Body of pancreas (tissue), 4 donors: ENCODE data around the gene LRRC7.

Source experiments
- POLR2A ChIP-seq, 3 donors: fragments of 450-650 bp; IDR thresholded peaks; one replicate each; pipeline ENCODE4 v1.6.1; 2016; ENCODE audit warnings: antibody characterized with exemption in 3 of 3, mild to moderate bottlenecking in 2 of 3
- TF ChIP-seq, protein P1 (sequence below), 7 experiments: fragments of 450-650 bp in 4 of 7; fragments of 200-600 bp in 3 of 7; sonication (generic) in 3 of 7; IDR thresholded peaks; one replicate each; pipeline ENCODE4 v1.5.1; 2016 to 2019; ENCODE audit warnings: antibody characterized with exemption in 7 of 7

DNA sequence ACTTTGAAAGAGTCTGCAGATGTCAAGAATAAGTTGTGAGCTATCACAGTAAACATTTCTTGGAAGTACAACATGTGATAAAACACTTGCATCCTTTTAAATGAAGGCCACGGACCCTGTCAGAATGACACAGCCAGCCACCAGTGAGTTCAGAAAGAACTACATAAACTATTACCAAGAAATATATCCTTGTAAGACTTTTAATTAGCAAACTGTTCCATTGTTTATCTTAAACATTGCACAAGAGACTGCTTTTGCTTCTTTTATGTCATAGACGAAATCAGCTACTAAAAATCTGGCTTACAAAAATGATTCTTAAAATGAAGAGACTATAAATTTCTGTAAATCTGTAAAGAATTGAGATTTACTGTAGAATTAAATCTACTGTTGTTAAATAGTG lies 17.9 kb downstream of the LRRC7 start:
- TF ChIP-seq, protein P1, sequence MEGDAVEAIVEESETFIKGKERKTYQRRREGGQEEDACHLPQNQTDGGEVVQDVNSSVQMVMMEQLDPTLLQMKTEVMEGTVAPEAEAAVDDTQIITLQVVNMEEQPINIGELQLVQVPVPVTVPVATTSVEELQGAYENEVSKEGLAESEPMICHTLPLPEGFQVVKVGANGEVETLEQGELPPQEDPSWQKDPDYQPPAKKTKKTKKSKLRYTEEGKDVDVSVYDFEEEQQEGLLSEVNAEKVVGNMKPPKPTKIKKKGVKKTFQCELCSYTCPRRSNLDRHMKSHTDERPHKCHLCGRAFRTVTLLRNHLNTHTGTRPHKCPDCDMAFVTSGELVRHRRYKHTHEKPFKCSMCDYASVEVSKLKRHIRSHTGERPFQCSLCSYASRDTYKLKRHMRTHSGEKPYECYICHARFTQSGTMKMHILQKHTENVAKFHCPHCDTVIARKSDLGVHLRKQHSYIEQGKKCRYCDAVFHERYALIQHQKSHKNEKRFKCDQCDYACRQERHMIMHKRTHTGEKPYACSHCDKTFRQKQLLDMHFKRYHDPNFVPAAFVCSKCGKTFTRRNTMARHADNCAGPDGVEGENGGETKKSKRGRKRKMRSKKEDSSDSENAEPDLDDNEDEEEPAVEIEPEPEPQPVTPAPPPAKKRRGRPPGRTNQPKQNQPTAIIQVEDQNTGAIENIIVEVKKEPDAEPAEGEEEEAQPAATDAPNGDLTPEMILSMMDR (IDR thresholded peaks at IDR 0.05), result no peak
- TF ChIP-seq POLR2A (IDR thresholded peaks at IDR 0.05), result no peak
